WTC11 (cell line): ENCODE measurements around the gene SUPT4H1. TPM values are rescaled to one million over a fixed set of nuclear protein-coding genes. Genes with fewer than 3 reads are reported as not detected.

Experiments used
- ATAC-seq: fragments of 200-7000 bp; cut with Tn5 transposase; 2 replicates; pipeline ENCODE4 v1.10.0; 2021; ENCODE audit warnings: mild to moderate bottlenecking, moderate library complexity
- CTCF ChIA-PET: fragments of 300-600 bp; sonication (Branson Sonifier 250); formaldehyde crosslinking; loops from one replicate; lab custom pipeline; 2021; ENCODE audit warnings: antibody characterized with exemption; lab: Charles Lee
- POLR2A ChIA-PET: fragments of 350-600 bp; sonication (Branson Sonifier 250); formaldehyde crosslinking; loops from one replicate; lab custom pipeline; 2021; ENCODE audit warnings: antibody characterized with exemption; lab: Charles Lee
- DNase-seq: peaks from one replicate; pipeline ENCODE4 v3.0.0; 2021; ENCODE audit warnings: low spot score
- H3K27ac Mint-ChIP-seq: 2 replicates; pipeline ENCODE4 v1.8.0; 2021; ENCODE audit warnings: mixed read lengths
- H3K27me3 Mint-ChIP-seq: 2 replicates; pipeline ENCODE4 v1.8.0; 2021; ENCODE audit warnings: low read depth, mild to moderate bottlenecking, moderate library complexity, mixed read lengths
- H3K36me3 Mint-ChIP-seq: 2 replicates; pipeline ENCODE4 v1.8.0; 2021; ENCODE audit warnings: mixed read lengths
- H3K4me1 Mint-ChIP-seq: 2 replicates; pipeline ENCODE4 v1.8.0; 2022; ENCODE audit warnings: mixed read lengths
- H3K4me3 Mint-ChIP-seq: 2 replicates; pipeline ENCODE4 v1.8.0; 2021; ENCODE audit warnings: mild to moderate bottlenecking, moderate library complexity, mixed read lengths
- H3K9me3 Mint-ChIP-seq: 2 replicates; pipeline ENCODE4 v1.8.0; 2021; ENCODE audit warnings: mixed read lengths
- ARID4B ChIP-seq: sonication (generic); formaldehyde crosslinking; IDR thresholded peaks from 2 replicates; pipeline ENCODE4 v1.8.0; 2023; ENCODE audit warnings: missing genetic modification reagents, mild to moderate bottlenecking, borderline replicate concordance
- EMX1 ChIP-seq: fragments of 250-450 bp; sonication (Bioruptor Pico); IDR thresholded peaks from 2 replicates; pipeline ENCODE4 v1.8.0; 2021; ENCODE audit warnings: mild to moderate bottlenecking
- IRF2 ChIP-seq: sonication (generic); formaldehyde crosslinking; IDR thresholded peaks from 2 replicates; pipeline ENCODE4 v1.8.0; 2022; ENCODE audit warnings: low read depth, missing genetic modification reagents, borderline replicate concordance
- SMAD3 ChIP-seq: sonication (generic); formaldehyde crosslinking; IDR thresholded peaks from 2 replicates; pipeline ENCODE4 v1.8.0; 2022; ENCODE audit warnings: missing genetic modification reagents, mild to moderate bottlenecking, borderline replicate concordance
- ZNF425 ChIP-seq: fragments of 250-450 bp; sonication (Bioruptor Pico); conservative IDR thresholded peaks from 2 replicates; pipeline ENCODE4 v1.9.0; 2021; ENCODE audit warnings: mild to moderate bottlenecking
- total RNA-seq: library from RNA; stranded (reverse); gene quantifications from 3 replicates; pipeline ENCODE4 v1.2.3, GENCODE V29; 2021
- TF ChIP-seq, protein P1 (sequence below): sonication (generic); formaldehyde crosslinking; IDR thresholded peaks from 2 replicates; pipeline ENCODE4 v1.8.1; 2023; ENCODE audit warnings: mild to moderate bottlenecking, missing genetic modification reagents

The SUPT4H1 gene
- total RNA-seq, 1 experiment from 2014 or later, result 85.5 TPM

- TF ChIP-seq ARID4B (CRISPR knock-in tag) (no peak), EMX1 (no peak), ZNF425 (CRISPR knock-in tag) (no peak)
- TF ChIP-seq, protein P1, sequence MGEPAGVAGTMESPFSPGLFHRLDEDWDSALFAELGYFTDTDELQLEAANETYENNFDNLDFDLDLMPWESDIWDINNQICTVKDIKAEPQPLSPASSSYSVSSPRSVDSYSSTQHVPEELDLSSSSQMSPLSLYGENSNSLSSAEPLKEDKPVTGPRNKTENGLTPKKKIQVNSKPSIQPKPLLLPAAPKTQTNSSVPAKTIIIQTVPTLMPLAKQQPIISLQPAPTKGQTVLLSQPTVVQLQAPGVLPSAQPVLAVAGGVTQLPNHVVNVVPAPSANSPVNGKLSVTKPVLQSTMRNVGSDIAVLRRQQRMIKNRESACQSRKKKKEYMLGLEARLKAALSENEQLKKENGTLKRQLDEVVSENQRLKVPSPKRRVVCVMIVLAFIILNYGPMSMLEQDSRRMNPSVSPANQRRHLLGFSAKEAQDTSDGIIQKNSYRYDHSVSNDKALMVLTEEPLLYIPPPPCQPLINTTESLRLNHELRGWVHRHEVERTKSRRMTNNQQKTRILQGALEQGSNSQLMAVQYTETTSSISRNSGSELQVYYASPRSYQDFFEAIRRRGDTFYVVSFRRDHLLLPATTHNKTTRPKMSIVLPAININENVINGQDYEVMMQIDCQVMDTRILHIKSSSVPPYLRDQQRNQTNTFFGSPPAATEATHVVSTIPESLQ, result no peak
Measured at GRCh38 chr17:58308173-58308984, 43.6 kb downstream of the SUPT4H1 start (continued).

DNA sequence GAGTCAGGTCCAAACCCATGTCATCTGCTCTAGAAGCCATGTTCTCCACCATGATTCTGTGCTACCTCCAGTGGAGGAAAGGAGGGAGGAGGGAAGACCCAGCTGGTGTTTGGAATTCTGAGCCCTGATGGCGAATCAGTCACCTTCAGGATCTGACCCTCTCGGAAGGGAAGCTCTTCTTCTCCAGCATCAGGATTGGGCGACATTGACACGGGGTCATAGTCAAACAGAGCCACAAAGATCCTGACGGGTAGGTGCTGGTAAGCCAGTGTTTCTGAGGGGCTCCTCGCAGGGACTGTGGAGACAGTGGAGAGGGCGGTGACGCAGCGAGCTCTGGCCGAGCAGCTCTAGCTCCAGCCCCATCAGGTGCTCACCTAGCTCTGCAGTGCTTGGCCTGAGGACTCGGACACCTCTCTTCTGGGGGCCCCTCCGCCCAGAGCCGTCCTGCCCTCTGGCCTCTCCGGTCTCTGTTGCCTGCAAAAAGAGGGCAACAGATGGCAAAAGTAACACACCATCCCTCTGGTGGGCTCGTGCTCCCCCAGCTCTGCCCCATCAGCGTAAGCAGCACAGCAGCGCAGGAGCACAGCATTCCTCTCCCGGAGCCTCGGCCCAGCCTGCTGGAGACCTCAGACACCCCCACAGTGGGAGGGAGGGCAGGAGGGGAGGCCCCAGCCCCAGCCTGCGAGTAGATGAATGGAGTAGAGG lies 44.4 kb downstream of the SUPT4H1 start:
- H3K4me1 Mint-ChIP-seq, result peaks cover 14% of the 10 kb centered on the region
- DNase-seq, result no peak
- TF ChIP-seq IRF2 (CRISPR knock-in tag), result no peak
- 0 out of 2 replicates have a peak, but pooled peaks have one; percentile 8 for TF ChIP-seq SMAD3 (CRISPR knock-in tag)
- TF ChIP-seq ARID4B (CRISPR knock-in tag), result no peak
- CTCF ChIA-PET, result interaction anchor here (0.7 to 7.1 kb wide), 28 partner anchors 9 to 180 kb away, joined by 3 to 97 read pairs (median 6); partner anchors contain the start of genes HSF5, MKS1, RNF43 and SUPT4H1
- POLR2A ChIA-PET, result interaction anchor here (0.7 to 0.9 kb wide), 3 partner anchors 24 to 110 kb away, joined by 3 read pairs; partner anchors contain the start of gene RNF43
- no peak overlapping the region for H3K27ac Mint-ChIP-seq
- no peaks in the 10 kb centered on the region; the same call in 1 of the 2 replicates for H3K27me3 Mint-ChIP-seq
- H3K4me3 Mint-ChIP-seq, result no peak overlapping the region
- H3K36me3 Mint-ChIP-seq, result no peaks in the 10 kb centered on the region
- no peaks in the 10 kb centered on the region for H3K9me3 Mint-ChIP-seq
- ATAC-seq, result no peak
